Hepatocyte (in vitro differentiated cells): Measurements from ENCODE around the gene NCAM1. TPM values are rescaled to one million over a fixed set of nuclear protein-coding genes. Genes with fewer than 3 reads are reported as not detected.

ENCODE experiments used
- DNase-seq: peaks from one replicate; pipeline ENCODE4 v3.0.0-alpha.2; 2016; ENCODE audit warnings: low spot score
- H2AFZ ChIP-seq: fragments of 200-600 bp; sonication (generic); 2 replicates; pipeline ENCODE4 v1.6.0; 2016; ENCODE audit warnings: antibody characterized with exemption, mild to moderate bottlenecking
- H3K27ac ChIP-seq: fragments of 200-600 bp; sonication (generic); 2 replicates; pipeline ENCODE4 v1.5.1; 2016; ENCODE audit warnings: mild to moderate bottlenecking
- H3K27me3 ChIP-seq: fragments of 200-600 bp; sonication (generic); 2 replicates; pipeline ENCODE4 v1.6.1; 2016
- H3K36me3 ChIP-seq: fragments of 200-600 bp; sonication (generic); replicated peaks from 2 replicates; pipeline ENCODE4 v1.5.1; 2016; ENCODE audit warnings: low read depth; ENCODE audit not compliant: insufficient read depth
- H3K4me1 ChIP-seq: fragments of 200-600 bp; sonication (generic); 2 replicates; pipeline ENCODE4 v1.5.1; 2016; ENCODE audit warnings: mild to moderate bottlenecking, moderate library complexity; ENCODE audit not compliant: insufficient read depth
- H3K4me2 ChIP-seq: fragments of 200-600 bp; sonication (generic); 2 replicates; pipeline ENCODE4 v1.6.0; 2016
- H3K4me3 ChIP-seq: fragments of 200-600 bp; sonication (generic); 2 replicates; pipeline ENCODE4 v1.5.1; 2016; ENCODE audit warnings: mild to moderate bottlenecking
- H3K79me2 ChIP-seq: fragments of 200-600 bp; sonication (generic); 2 replicates; pipeline ENCODE4 v1.6.0; 2017; ENCODE audit warnings: mild to moderate bottlenecking
- H3K9me2 ChIP-seq: fragments of 200-600 bp; sonication (generic); replicated peaks from 2 replicates; pipeline ENCODE4 v1.6.0; 2017; ENCODE audit warnings: mild to moderate bottlenecking; ENCODE audit not compliant: insufficient read depth
- H3K9me3 ChIP-seq: fragments of 200-600 bp; sonication (generic); 2 replicates; pipeline ENCODE4 v1.5.1; 2016; ENCODE audit warnings: low read depth, mild to moderate bottlenecking
- H4K20me1 ChIP-seq: fragments of 200-600 bp; sonication (generic); 2 replicates; pipeline ENCODE4 v1.6.0; 2016; ENCODE audit warnings: mild to moderate bottlenecking; ENCODE audit not compliant: insufficient read depth, poor library complexity, severe bottlenecking
- EZH2 ChIP-seq: fragments of 200-600 bp; sonication (generic); IDR thresholded peaks from 2 replicates; pipeline ENCODE4 v1.6.1; 2016; ENCODE audit warnings: antibody characterized with exemption, mild to moderate bottlenecking, borderline replicate concordance
- EZH2phosphoT487 ChIP-seq: fragments of 200-600 bp; sonication (generic); IDR thresholded peaks from one replicate; pipeline ENCODE4 v1.6.1; 2018; ENCODE audit warnings: antibody characterized with exemption, mild to moderate bottlenecking, low read depth, moderate library complexity; ENCODE audit not compliant: unreplicated experiment, severe bottlenecking
- WGBS: methylation state at CpG from one replicate; pipeline ENCODE4 v1.1.6; 2016; ENCODE audit warnings: low lambda C conversion rate; ENCODE audit errors: missing lambda C conversion rate; 5-methylcytosine and 5-hydroxymethylcytosine counted together
- polyA plus RNA-seq: library from polyadenylated mRNA; unstranded; fragments of >200 nt; fragmentation: Nextera tagmentation; extraction: Ambion mirVana; gene quantifications from 2 replicates; pipeline ENCODE4 v1.2.1, GENCODE V29; 2016
- total RNA-seq: library from RNA; depleted of rRNA; stranded (reverse); fragments of >200 nt; gene quantifications from 2 replicates; pipeline ENCODE4 v1.2.3, GENCODE V29; 2014
- TF ChIP-seq, protein P1 (sequence below): fragments of 200-600 bp; sonication (generic); IDR thresholded peaks from 2 replicates; pipeline ENCODE4 v1.5.1; 2016; ENCODE audit warnings: antibody characterized with exemption, mild to moderate bottlenecking; ENCODE audit not compliant: poor library complexity

NCAM1 gene
- total and polyA plus RNA-seq, 2 experiments from 2014 or later = 12.4 to 27.2 TPM

DNA sequence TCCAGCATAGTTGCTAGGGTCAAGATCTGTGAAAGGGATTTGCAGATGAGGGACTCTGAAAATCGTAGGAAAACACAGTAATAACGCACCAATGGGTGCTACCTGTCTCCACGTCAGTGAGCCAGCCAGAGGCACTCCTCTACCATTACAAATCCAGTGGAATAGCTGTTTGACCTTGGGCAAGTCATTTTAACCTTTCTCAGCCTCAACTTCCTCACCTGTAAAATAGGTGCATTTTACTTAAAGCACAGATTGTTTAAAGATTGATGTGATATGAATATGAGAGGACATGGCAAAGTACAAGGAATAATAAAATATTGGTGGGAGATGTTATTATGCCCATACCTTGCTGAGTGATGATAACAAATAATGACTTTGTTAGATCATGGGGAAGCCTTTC lies 205.1 kb downstream of the NCAM1 start:
- TF ChIP-seq EZH2 = no peak
- no peak for TF ChIP-seq EZH2phosphoT487
- TF ChIP-seq, protein P1, sequence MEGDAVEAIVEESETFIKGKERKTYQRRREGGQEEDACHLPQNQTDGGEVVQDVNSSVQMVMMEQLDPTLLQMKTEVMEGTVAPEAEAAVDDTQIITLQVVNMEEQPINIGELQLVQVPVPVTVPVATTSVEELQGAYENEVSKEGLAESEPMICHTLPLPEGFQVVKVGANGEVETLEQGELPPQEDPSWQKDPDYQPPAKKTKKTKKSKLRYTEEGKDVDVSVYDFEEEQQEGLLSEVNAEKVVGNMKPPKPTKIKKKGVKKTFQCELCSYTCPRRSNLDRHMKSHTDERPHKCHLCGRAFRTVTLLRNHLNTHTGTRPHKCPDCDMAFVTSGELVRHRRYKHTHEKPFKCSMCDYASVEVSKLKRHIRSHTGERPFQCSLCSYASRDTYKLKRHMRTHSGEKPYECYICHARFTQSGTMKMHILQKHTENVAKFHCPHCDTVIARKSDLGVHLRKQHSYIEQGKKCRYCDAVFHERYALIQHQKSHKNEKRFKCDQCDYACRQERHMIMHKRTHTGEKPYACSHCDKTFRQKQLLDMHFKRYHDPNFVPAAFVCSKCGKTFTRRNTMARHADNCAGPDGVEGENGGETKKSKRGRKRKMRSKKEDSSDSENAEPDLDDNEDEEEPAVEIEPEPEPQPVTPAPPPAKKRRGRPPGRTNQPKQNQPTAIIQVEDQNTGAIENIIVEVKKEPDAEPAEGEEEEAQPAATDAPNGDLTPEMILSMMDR = no peak
- Histone ChIP-seq H3K27me3 (no peaks in the 10 kb centered on the region), H2AFZ (no peak overlapping the region), H3K9me3 (no peaks in the 10 kb centered on the region), H3K4me2 (no peak overlapping the region), H3K4me1 (peaks cover 13% of the 10 kb centered on the region), H3K79me2 (no peaks in the 10 kb centered on the region), H3K27ac (no peak overlapping the region), H3K36me3 (no peaks in the 10 kb centered on the region), H3K9me2 (no peaks in the 10 kb centered on the region), H3K4me3 (no peak overlapping the region), H4K20me1 (no peaks in the 10 kb centered on the region)
- no peak for DNase-seq
- WGBS = 92% methylated on average over 3 of the region's 3 CpGs

DNA sequence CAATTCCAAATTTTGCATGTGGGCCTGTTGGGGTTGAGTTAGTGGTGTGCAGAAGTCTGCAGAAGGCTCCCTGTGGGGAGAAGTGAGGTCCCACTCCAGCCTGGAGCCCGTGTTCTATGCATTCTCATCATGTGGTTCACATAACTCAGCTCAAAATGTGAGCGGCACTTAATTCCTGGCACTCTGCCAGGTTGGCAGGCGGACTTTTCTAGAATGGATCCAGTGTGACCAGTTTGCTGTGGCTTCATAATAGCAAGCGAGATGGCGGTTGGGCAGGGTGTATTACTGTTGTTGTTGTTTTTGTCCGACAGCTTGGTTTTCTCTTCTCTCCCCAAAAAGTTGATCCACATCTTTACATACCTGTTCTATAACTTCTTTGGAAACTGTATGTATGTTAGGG lies 206.4 kb downstream of the NCAM1 start:
- Histone ChIP-seq H3K4me3 (no peak overlapping the region), H3K27me3 (no peaks in the 10 kb centered on the region), H3K4me2 (no peak overlapping the region), H4K20me1 (no peaks in the 10 kb centered on the region), H3K9me3 (no peaks in the 10 kb centered on the region), H3K79me2 (no peaks in the 10 kb centered on the region), H3K36me3 (no peaks in the 10 kb centered on the region), H3K4me1 (peaks cover 9% of the 10 kb centered on the region), H3K9me2 (no peaks in the 10 kb centered on the region), H3K27ac (no peak overlapping the region), H2AFZ (no peak overlapping the region)
- TF ChIP-seq EZH2phosphoT487 = no peak
- TF ChIP-seq, protein P1 = no peak
- WGBS = 86% methylated on average over 6 of the region's 6 CpGs
- no peak for DNase-seq

DNA sequence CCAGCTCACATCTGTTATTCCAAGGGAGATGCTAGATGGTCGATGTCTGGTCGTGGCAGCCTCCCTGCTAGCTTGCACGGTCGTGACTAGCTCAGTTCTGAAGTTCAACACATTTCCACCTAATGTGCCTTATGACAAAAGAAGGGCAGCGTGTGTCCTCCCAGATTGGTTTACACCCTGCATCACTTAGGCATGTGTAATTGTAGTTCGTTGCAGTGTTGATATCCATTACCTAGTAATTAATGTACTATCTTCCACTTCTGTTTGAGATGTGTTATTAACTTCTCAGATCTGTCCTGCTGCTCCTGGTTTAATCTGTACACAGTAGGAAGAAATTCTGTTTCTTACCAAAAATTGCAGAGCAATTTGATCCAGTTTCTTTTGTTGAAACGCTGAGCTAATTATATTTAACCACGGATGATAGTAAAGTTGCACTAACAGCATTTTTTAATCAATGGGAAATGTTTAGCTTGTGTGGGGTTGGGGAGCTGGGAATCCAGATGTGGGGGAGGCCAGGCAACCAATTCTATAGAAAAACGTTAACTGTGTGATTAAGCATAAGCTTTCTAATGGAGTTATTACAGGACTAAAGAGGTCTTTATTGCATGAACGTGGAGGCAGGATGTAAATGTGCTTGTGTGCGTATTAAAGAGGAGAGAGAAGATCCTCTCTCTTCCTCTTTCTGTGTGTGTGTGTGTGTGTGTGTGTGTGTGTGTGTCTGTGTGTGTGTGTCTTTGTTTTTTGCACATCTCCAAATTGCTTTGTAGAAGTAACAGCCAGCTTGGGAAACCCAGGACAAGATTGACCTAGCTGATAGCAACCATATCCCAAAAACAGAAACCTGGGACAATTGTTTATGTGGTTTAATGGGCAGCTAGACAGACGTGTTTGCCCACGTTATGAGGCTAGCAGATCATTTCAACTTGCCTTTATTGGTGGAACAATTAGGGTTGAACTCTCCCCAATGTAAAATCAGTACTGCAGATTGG lies 207.4 kb downstream of the NCAM1 start:
- Histone ChIP-seq H2AFZ (no peak overlapping the region), H3K9me3 (no peaks in the 10 kb centered on the region), H4K20me1 (no peaks in the 10 kb centered on the region), H3K4me3 (no peak overlapping the region), H3K79me2 (no peaks in the 10 kb centered on the region), H3K9me2 (no peaks in the 10 kb centered on the region), H3K4me2 (no peak overlapping the region), H3K4me1 (peaks cover 6% of the 10 kb centered on the region), H3K27me3 (no peaks in the 10 kb centered on the region), H3K36me3 (no peaks in the 10 kb centered on the region), H3K27ac (peak overlapping the region; percentile 28)
- TF ChIP-seq, protein P1 = no peak
- TF ChIP-seq EZH2phosphoT487 (no peak), EZH2 (no peak)
- no peak for DNase-seq
- 59% methylated on average over 13 of the region's 13 CpGs for WGBS
